ENCODE results near the gene SLCO2B1.
A peak's percentile ranks its signal among the peaks of the same experiment; 100 is the strongest.
"Not testable (repeated sequence)": the region's sequence is repeated elsewhere in the genome, so short reads cannot be mapped to it uniquely, and the experiment has no call there.

SLCO2B1 gene
- 0 reads per million in 2 donors for total RNA-seq

GRCh38 chr11:75150879-75151278, at the start of gene SLCO2B1:
SLCO2B1 (plus strand) TSS chr11:75151107; CDS start chr11:75151382, 275 bp downstream.
- DNase-seq, result no peak

GRCh38 chr11:75101424-75102128, 49.3 kb upstream of the SLCO2B1 start:
- no peak for DNase-seq

- DNase-seq, result peak in 1 of 5 experiments; percentile 61
Observed at GRCh38 chr11:75103380-75104026, 47.4 kb upstream of the SLCO2B1 start.

GRCh38 chr11:75105462-75105925, 45.4 kb upstream of the SLCO2B1 start:
- DNase-seq, result no peak

- not testable (repeated sequence) for DNase-seq
Observed at GRCh38 chr11:75105967-75106681, 44.8 kb upstream of the SLCO2B1 start.

- no peak for DNase-seq
Observed at GRCh38 chr11:75107187-75107586, 43.7 kb upstream of the SLCO2B1 start.

- no peak for DNase-seq
Observed at GRCh38 chr11:75112200-75112599, 38.7 kb upstream of the SLCO2B1 start.

- no peak for DNase-seq
Observed at GRCh38 chr11:75113030-75113429, 37.9 kb upstream of the SLCO2B1 start.

- DNase-seq, result no peak
Observed at GRCh38 chr11:75114465-75114864, 36.4 kb upstream of the SLCO2B1 start.

GRCh38 chr11:75118577-75118976, 32.3 kb upstream of the SLCO2B1 start:
- no peak for DNase-seq

- no peak for DNase-seq
Observed at GRCh38 chr11:75126564-75126963, 24.3 kb upstream of the SLCO2B1 start.

- no peak for DNase-seq
Observed at GRCh38 chr11:75132080-75132479, 18.8 kb upstream of the SLCO2B1 start.

GRCh38 chr11:75133976-75134375, 16.9 kb upstream of the SLCO2B1 start:
- no peak for DNase-seq

- no peak for DNase-seq
Observed at GRCh38 chr11:75135021-75135650, 15.8 kb upstream of the SLCO2B1 start.

GRCh38 chr11:75135651-75136050, 15.3 kb upstream of the SLCO2B1 start:
- DNase-seq, result no peak

- peak; percentile 41 to 63 (median 60) for DNase-seq
Observed at GRCh38 chr11:75140269-75141138, 10.4 kb upstream of the SLCO2B1 start.

- no peak for DNase-seq
Observed at GRCh38 chr11:75141166-75141565, 9.7 kb upstream of the SLCO2B1 start.

- peak in 4 of 5 experiments; percentile 44 to 85 (median 56) for DNase-seq
Observed at GRCh38 chr11:75142714-75143419, 8.0 kb upstream of the SLCO2B1 start.

- DNase-seq, result no peak
Observed at GRCh38 chr11:75143420-75143731, 7.5 kb upstream of the SLCO2B1 start.

GRCh38 chr11:75144716-75145014, 6.2 kb upstream of the SLCO2B1 start:
- no peak for DNase-seq

- no peak for DNase-seq
Observed at GRCh38 chr11:75145196-75145971, 5.5 kb upstream of the SLCO2B1 start.
